GM19025 (cell line): ENCODE measurements around the gene FFAR2.
"Not testable (repeated sequence)": the region's sequence is repeated elsewhere in the genome, so short reads cannot be mapped to it uniquely, and the experiment has no call there.

Experiments
- ATAC-seq: cut with Tn5 transposase; IDR thresholded peaks from one replicate; pipeline ENCODE4 v1.9.1; 2021; ENCODE audit warnings: mild to moderate bottlenecking, low read depth, moderate library complexity; ENCODE audit not compliant: unreplicated experiment

FFAR2 gene

GRCh38 chr19:35451338-35452096 lies 3.5 kb downstream of the FFAR2 start:
- peak; percentile 59 for ATAC-seq

GRCh38 chr19:35454663-35455062 lies 6.6 kb downstream of the FFAR2 start:
- ATAC-seq: no peak

GRCh38 chr19:35455616-35456201 lies 7.7 kb downstream of the FFAR2 start:
- ATAC-seq: no peak

GRCh38 chr19:35457173-35457572 lies 9.1 kb downstream of the FFAR2 start:
- ATAC-seq: no peak

GRCh38 chr19:35458192-35458591 lies 10.1 kb downstream of the FFAR2 start:
- no peak for ATAC-seq

GRCh38 chr19:35458731-35459391 lies 10.8 kb downstream of the FFAR2 start:
- ATAC-seq: peak; percentile 39

- ATAC-seq: no peak
Observed at GRCh38 chr19:35459414-35460082, 11.5 kb downstream of the FFAR2 start.

GRCh38 chr19:35460608-35461007 lies 12.6 kb downstream of the FFAR2 start:
- no peak for ATAC-seq

- ATAC-seq: no peak
Observed at GRCh38 chr19:35461060-35461459, 13.0 kb downstream of the FFAR2 start.

- not testable (repeated sequence) for ATAC-seq
Observed at GRCh38 chr19:35461788-35462187, 13.7 kb downstream of the FFAR2 start.

- peak; percentile 58 for ATAC-seq
Observed at GRCh38 chr19:35462476-35462953, 14.5 kb downstream of the FFAR2 start.

GRCh38 chr19:35462956-35463355 lies 14.9 kb downstream of the FFAR2 start:
- not testable (repeated sequence) for ATAC-seq

GRCh38 chr19:35466259-35466658 lies 18.2 kb downstream of the FFAR2 start:
- ATAC-seq: no peak

GRCh38 chr19:35468637-35469036 lies 20.6 kb downstream of the FFAR2 start:
- ATAC-seq: peak; percentile 75

- ATAC-seq: no peak
Observed at GRCh38 chr19:35470128-35470527, 22.1 kb downstream of the FFAR2 start.

GRCh38 chr19:35471075-35471474 lies 23.0 kb downstream of the FFAR2 start:
- not testable (repeated sequence) for ATAC-seq

GRCh38 chr19:35471946-35472345 lies 23.9 kb downstream of the FFAR2 start:
- ATAC-seq: no peak

- ATAC-seq: no peak
Observed at GRCh38 chr19:35474104-35474503, 26.0 kb downstream of the FFAR2 start.

- ATAC-seq: not testable (repeated sequence)
Observed at GRCh38 chr19:35474594-35474993, 26.5 kb downstream of the FFAR2 start.

GRCh38 chr19:35476149-35476548 lies 28.1 kb downstream of the FFAR2 start:
- ATAC-seq: no peak
